GM12874 (cell line): Measurements from ENCODE around the gene TLN1.

Source experiments
- TF ChIP-seq, protein P1 (sequence below): IDR thresholded peaks from 2 replicates; pipeline ENCODE4 v1.5.1; 2011; ENCODE audit warnings: low read depth, mild to moderate bottlenecking, control low read depth, low read length, moderate library complexity; ENCODE audit not compliant: insufficient read depth

TLN1 gene

DNA sequence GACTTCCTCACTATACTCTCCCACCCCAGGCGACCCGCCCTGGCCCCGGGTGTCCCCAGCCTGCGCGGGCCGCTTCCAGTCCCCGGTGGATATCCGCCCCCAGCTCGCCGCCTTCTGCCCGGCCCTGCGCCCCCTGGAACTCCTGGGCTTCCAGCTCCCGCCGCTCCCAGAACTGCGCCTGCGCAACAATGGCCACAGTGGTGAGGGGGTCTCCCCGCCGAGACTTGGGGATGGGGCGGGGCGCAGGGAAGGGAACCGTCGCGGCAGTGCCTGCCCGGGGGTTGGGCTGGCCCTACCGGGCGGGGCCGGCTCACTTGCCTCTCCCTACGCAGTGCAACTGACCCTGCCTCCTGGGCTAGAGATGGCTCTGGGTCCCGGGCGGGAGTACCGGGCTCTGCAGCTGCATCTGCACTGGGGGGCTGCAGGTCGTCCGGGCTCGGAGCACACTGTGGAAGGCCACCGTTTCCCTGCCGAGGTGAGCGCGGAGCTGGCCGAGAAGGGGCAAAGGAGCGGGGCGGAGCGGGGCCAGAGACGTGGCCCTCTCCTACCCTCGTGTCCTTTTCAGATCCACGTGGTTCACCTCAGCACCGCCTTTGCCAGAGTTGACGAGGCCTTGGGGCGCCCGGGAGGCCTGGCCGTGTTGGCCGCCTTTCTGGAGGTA is 56.1 kb downstream of the TLN1 start:
- TF ChIP-seq, protein P1, sequence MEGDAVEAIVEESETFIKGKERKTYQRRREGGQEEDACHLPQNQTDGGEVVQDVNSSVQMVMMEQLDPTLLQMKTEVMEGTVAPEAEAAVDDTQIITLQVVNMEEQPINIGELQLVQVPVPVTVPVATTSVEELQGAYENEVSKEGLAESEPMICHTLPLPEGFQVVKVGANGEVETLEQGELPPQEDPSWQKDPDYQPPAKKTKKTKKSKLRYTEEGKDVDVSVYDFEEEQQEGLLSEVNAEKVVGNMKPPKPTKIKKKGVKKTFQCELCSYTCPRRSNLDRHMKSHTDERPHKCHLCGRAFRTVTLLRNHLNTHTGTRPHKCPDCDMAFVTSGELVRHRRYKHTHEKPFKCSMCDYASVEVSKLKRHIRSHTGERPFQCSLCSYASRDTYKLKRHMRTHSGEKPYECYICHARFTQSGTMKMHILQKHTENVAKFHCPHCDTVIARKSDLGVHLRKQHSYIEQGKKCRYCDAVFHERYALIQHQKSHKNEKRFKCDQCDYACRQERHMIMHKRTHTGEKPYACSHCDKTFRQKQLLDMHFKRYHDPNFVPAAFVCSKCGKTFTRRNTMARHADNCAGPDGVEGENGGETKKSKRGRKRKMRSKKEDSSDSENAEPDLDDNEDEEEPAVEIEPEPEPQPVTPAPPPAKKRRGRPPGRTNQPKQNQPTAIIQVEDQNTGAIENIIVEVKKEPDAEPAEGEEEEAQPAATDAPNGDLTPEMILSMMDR = no peak

DNA sequence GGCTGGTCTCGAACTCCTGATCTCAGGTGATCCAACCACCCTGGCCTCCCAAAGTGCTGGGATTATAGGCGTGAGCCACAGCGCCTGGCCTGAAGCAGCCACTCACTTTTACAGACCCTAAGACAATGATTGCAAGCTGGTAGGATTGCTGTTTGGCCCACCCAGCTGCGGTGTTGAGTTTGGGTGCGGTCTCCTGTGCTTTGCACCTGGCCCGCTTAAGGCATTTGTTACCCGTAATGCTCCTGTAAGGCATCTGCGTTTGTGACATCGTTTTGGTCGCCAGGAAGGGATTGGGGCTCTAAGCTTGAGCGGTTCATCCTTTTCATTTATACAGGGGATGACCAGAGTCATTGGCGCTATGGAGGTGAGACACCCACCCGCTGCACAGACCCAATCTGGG is 56.8 kb downstream of the TLN1 start:
- TF ChIP-seq, protein P1 = no peak

DNA sequence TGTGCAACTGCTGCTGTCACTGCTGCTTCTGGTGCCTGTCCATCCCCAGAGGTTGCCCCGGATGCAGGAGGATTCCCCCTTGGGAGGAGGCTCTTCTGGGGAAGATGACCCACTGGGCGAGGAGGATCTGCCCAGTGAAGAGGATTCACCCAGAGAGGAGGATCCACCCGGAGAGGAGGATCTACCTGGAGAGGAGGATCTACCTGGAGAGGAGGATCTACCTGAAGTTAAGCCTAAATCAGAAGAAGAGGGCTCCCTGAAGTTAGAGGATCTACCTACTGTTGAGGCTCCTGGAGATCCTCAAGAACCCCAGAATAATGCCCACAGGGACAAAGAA is 58.0 kb downstream of the TLN1 start:
- TF ChIP-seq, protein P1 = no peak

DNA sequence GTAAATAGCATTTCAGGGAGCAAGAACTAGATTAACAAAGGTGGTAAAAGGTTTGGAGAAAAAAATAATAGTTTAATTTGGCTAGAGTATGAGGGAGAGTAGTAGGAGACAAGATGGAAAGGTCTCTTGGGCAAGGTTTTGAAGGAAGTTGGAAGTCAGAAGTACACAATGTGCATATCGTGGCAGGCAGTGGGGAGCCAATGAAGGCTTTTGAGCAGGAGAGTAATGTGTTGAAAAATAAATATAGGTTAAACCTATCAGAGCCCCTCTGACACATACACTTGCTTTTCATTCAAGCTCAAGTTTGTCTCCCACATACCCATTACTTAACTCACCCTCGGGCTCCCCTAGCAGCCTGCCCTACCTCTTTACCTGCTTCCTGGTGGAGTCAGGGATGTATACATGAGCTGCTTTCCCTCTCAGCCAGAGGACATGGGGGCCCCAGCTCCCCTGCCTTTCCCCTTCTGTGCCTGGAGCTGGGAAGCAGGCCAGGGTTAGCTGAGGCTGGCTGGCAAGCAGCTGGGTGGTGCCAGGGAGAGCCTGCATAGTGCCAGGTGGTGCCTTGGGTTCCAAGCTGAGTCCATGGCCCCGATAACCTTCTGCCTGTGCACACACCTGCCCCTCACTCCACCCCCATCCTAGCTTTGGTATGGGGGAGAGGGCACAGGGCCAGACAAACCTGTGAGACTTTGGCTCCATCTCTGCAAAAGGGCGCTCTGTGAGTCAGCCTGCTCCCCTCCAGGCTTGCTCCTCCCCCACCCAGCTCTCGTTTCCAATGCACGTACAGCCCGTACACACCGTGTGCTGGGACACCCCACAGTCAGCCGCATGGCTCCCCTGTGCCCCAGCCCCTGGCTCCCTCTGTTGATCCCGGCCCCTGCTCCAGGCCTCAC is 58.6 kb downstream of the TLN1 start, which contains the start of gene CA9:
Gene CA9, plus strand, starts transcription at position 797 of the 893 bp plus-strand sequence. Its CDS starts 32 bp downstream, at position 829.
- TF ChIP-seq, protein P1 = no peak

DNA sequence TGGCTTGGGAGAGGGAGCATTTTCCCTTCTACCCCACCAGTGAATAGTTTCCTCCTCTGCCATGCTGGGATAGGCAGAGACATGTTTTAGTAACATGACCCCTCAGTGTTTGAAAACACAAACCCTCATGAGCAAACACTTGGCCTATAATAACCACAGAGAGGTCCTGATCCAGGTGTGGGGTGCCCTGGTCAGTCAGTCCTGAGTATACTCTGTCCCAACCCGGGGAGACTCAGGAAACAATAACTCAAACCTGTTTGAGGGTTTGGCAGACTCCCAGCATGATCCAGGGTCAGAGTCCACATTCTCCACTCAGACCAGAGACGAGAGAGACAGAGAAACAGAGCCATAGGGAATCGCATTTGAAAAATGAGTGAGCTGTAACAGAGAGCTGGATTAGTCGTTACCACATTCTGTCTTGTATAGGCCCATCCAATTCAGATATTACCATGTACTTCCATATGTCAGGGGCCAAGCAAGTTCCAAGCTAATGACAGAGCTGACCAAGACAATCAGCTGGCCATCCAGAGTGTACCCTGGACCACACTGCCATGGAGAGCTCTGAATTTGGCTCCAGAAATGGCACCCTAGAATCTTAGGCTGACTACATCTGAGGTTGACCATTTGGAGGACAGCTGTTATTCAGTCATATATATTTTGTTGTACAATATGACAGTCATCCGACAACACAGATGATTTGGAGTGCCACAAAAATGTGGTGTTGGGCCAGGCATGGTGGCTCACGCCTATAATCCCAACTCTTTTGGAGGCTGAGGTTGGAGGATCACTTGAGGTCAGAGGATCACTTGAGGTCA is 62.5 kb downstream of the TLN1 start:
- TF ChIP-seq, protein P1 = no peak

DNA sequence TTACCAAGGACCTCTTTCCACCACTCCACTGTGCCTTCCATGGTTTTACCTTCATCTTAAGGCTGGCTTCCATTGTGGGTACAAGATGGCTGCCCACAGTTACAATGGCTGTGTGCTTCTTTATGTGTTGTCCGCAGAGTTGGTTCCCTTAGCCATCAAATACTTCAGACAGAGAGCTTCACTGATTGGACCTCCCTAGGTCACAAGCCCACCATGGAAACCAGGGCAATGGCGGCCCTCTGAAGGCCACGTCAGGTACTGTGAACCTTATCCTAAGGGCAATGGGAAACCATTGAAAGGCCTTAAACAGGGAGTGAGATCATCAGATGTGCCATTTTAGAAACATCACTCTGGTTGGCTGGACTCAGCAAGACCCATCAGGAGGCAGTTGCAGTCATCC is 64.1 kb downstream of the TLN1 start:
- TF ChIP-seq, protein P1 = no peak

DNA sequence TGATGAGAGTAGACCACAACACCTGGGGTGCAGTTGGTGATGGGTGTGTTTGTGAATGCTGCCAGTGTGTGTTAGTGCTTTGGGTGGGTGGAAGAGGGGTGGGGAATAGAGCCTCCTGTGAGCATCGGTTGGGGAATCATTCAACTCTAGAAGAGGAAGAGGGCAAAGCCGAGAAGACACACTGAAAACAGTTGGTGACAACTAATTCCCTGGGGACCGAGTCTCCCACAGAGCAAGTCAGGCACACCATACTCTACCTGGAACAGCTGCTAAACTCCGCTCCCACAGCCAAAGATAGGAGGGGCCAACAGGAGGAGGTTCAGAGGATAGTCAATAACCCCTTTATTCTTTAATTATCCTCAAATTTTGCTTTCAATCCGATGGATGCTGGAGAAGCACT is 65.4 kb downstream of the TLN1 start:
- TF ChIP-seq, protein P1 = no peak
